Mammary epithelial cell (primary cell): Measurements from ENCODE around the gene ZDHHC22.

ENCODE experiments used
- CTCF ChIP-seq, 2 donors: IDR thresholded peaks in 1 of 2; conservative IDR thresholded peaks in 1 of 2; 2 replicates each; pipeline ENCODE4 v1.5.1; 2011 to 2012; ENCODE audit warnings: inconsistent platforms in 2 of 2, low read length in 2 of 2, mild to moderate bottlenecking in 2 of 2, control low read depth in 1 of 2, low read depth in 1 of 2; ENCODE audit not compliant: insufficient read depth in 1 of 2; ENCODE audit errors: extremely low read depth in 1 of 2
- EZH2 ChIP-seq: IDR thresholded peaks from 2 replicates; pipeline ENCODE4 v1.6.1; 2012; ENCODE audit warnings: low read length, inconsistent platforms, borderline replicate concordance

- TF ChIP-seq CTCF (conservative IDR thresholded peaks at IDR 0.05 in 1 of 2, IDR thresholded peaks at IDR 0.05 in 1 of 2; ENCODE audit: extremely low read depth in 1 of 2, insufficient read depth in 1 of 2, low read depth in 1 of 2, low read length in 2 of 2) = no peak
- TF ChIP-seq EZH2 = no peak
Observed at GRCh38 chr14:77119851-77120250, 21.7 kb downstream of the ZDHHC22 start.
